HEK293T (cell line): ENCODE data around the gene CLEC4G.

Experiments used
- ARNT ChIP-seq: fragments of 450-650 bp; IDR thresholded peaks from 2 replicates; pipeline ENCODE4 v1.6.1; 2017; ENCODE audit warnings: mild to moderate bottlenecking
- BHLHE40 ChIP-seq: fragments of 450-650 bp; IDR thresholded peaks from 2 replicates; pipeline ENCODE4 v1.6.1; 2016; ENCODE audit warnings: mild to moderate bottlenecking, moderate library complexity, borderline replicate concordance
- CTBP1 ChIP-seq: fragments of 450-650 bp; IDR thresholded peaks from 2 replicates; pipeline ENCODE4 v1.6.1; 2016; ENCODE audit warnings: borderline replicate concordance
- ELF4 ChIP-seq: fragments of 450-650 bp; IDR thresholded peaks from 2 replicates; pipeline ENCODE4 v1.6.1; 2017; ENCODE audit warnings: antibody characterized with exemption
- FOXA1 ChIP-seq: fragments of 450-650 bp; IDR thresholded peaks from 2 replicates; pipeline ENCODE4 v1.6.1; 2016; ENCODE audit warnings: mild to moderate bottlenecking
- FOXK2 ChIP-seq: fragments of 450-650 bp; IDR thresholded peaks from 2 replicates; pipeline ENCODE4 v1.6.1; 2016; ENCODE audit warnings: mild to moderate bottlenecking
- FOXM1 ChIP-seq: fragments of 450-650 bp; IDR thresholded peaks from 2 replicates; pipeline ENCODE4 v1.6.1; 2017; ENCODE audit warnings: mild to moderate bottlenecking, borderline replicate concordance
- HDGF ChIP-seq: fragments of 450-650 bp; IDR thresholded peaks from 2 replicates; pipeline ENCODE4 v1.6.1; 2017; ENCODE audit warnings: antibody characterized with exemption, borderline replicate concordance
- L3MBTL2 ChIP-seq: fragments of 450-650 bp; conservative IDR thresholded peaks from 2 replicates; pipeline ENCODE4 v1.6.1; 2016; ENCODE audit warnings: mild to moderate bottlenecking
- NFRKB ChIP-seq: fragments of 450-650 bp; IDR thresholded peaks from 2 replicates; pipeline ENCODE4 v1.6.1; 2016; ENCODE audit warnings: mild to moderate bottlenecking, moderate library complexity
- SP1 ChIP-seq: fragments of 450-650 bp; IDR thresholded peaks from 2 replicates; pipeline ENCODE4 v1.6.1; 2017
- TARDBP ChIP-seq: fragments of 450-650 bp; IDR thresholded peaks from 2 replicates; pipeline ENCODE4 v1.6.1; 2016
- ZNF384 ChIP-seq: fragments of 450-650 bp; IDR thresholded peaks from 2 replicates; pipeline ENCODE4 v1.6.1; 2016

GRCh38 chr19:7725791-7726190, 6.1 kb downstream of the CLEC4G start:
- TF ChIP-seq SP1 = no peak
- no peak for TF ChIP-seq TARDBP
- no peak for TF ChIP-seq FOXK2
- TF ChIP-seq ELF4 = no peak
- TF ChIP-seq FOXA1 = no peak
- TF ChIP-seq ARNT = no peak
- no peak for TF ChIP-seq L3MBTL2
- TF ChIP-seq HDGF = no peak
- TF ChIP-seq CTBP1 = no peak
- TF ChIP-seq NFRKB = no peak
- no peak for TF ChIP-seq BHLHE40
- TF ChIP-seq ZNF384 = no peak
- TF ChIP-seq FOXM1 = no peak
